Measurements from ENCODE around the gene MSH3. TPM values are rescaled to one million over a fixed set of nuclear protein-coding genes. Genes with fewer than 3 reads are reported as not detected.

The MSH3 gene
- polyA plus RNA-seq, 2 of the 4 experiments (the other 2 are of a cell fraction) = 9.3 to 13.1 TPM

- no peak for TF ChIP-seq RARB (CRISPR knock-in tag; IDR thresholded peaks at IDR 0.05)
- TF ChIP-seq RAD21 (conservative IDR thresholded peaks at IDR 0.05 in 1 of 2, IDR thresholded peaks at IDR 0.05 in 1 of 2) = 0 out of 5 replicates have a peak, but pooled peaks of 1 of the 2 experiments have one; percentile 19
- Histone ChIP-seq H3K9me3 (no peaks in the 10 kb centered on the region), H3K4me2 (no peak overlapping the region), H3K27ac (no peak overlapping the region), H3K4me1 (no peaks in the 10 kb centered on the region), H3K4me3 (no peak overlapping the region)
- ChIA-PET CTCF (no interaction called here), POLR2A (no interaction called here)
- WGBS (ENCODE audit: missing lambda C conversion rate) = 60% methylated on average over 1 of the region's 1 CpG
- ATAC-seq (no peak), DNase-seq (ENCODE audit: low read depth in 1 of 2, low spot score in 1 of 2) (peak in 1 of 2 experiments; percentile 3), FAIRE-seq (no peak)
Observed at GRCh38 chr5:80804332-80804731, 149.9 kb downstream of the MSH3 start.

- no peak overlapping the region for H3K4me3 ChIP-seq
- H3K27ac ChIP-seq = no peak overlapping the region
- WGBS (ENCODE audit: missing lambda C conversion rate) = 96% methylated on average over 2 of the region's 2 CpGs
- POLR2A ChIA-PET = no interaction called here
- no peaks in the 10 kb centered on the region for H3K9me3 ChIP-seq
- ATAC-seq (no peak), FAIRE-seq (no peak), DNase-seq (ENCODE audit: low read depth in 1 of 2, low spot score in 1 of 2) (no peak)
- H3K4me2 ChIP-seq = no peak overlapping the region
- TF ChIP-seq CHD2 (IDR thresholded peaks at IDR 0.05; ENCODE audit: low read length, partially characterized antibody) = no peak
- H3K4me1 ChIP-seq = no peaks in the 10 kb centered on the region
- CTCF ChIA-PET = no interaction called here
Observed at GRCh38 chr5:80805038-80805437, 150.6 kb downstream of the MSH3 start.

- Histone ChIP-seq H3K9me3 (no peaks in the 10 kb centered on the region), H3K4me1 (no peaks in the 10 kb centered on the region), H3K27ac (no peak overlapping the region), H3K4me3 (no peak overlapping the region), H3K4me2 (no peak overlapping the region)
- DNase-seq (ENCODE audit: low read depth in 1 of 2, low spot score in 1 of 2) = no peak
- CTCF ChIA-PET = no interaction called here
- FAIRE-seq = no peak
- no peak for ATAC-seq
- TF ChIP-seq ATOH8 (CRISPR knock-in tag; IDR thresholded peaks at IDR 0.05; ENCODE audit: low read depth) (no peak), POLR2AphosphoS2 (conservative IDR thresholded peaks at IDR 0.05; ENCODE audit: low read length) (no peak), FOSL2 (IDR thresholded peaks at IDR 0.05) (no peak), FOSL2 (CRISPR knock-in tag; IDR thresholded peaks at IDR 0.05) (no peak), KDM5A (IDR thresholded peaks at IDR 0.05) (no peak)
- POLR2A ChIA-PET = no interaction called here
Observed at GRCh38 chr5:80806929-80807328, 152.5 kb downstream of the MSH3 start.

GRCh38 chr5:80809451-80809850, 155.0 kb downstream of the MSH3 start:
- no peaks in the 10 kb centered on the region for H3K9me3 ChIP-seq
- ChIA-PET POLR2A (no interaction called here), CTCF (no interaction called here)
- DNase-seq (ENCODE audit: low read depth in 1 of 2, low spot score in 1 of 2) (no peak), FAIRE-seq (peak; percentile 85), ATAC-seq (no peak)
- H3K27ac ChIP-seq = no peak overlapping the region
- 94% methylated on average over 3 of the region's 3 CpGs for WGBS (ENCODE audit: missing lambda C conversion rate)
- no peak overlapping the region for H3K4me2 ChIP-seq
- no peak overlapping the region for H3K4me3 ChIP-seq
- no peaks in the 10 kb centered on the region for H3K4me1 ChIP-seq
- no peak for TF ChIP-seq HOXB13 (CRISPR knock-in tag; IDR thresholded peaks at IDR 0.05; ENCODE audit: low read depth)
- TF ChIP-seq ELK1 (IDR thresholded peaks at IDR 0.05; ENCODE audit: low read depth, low read length) = no peak
- TF ChIP-seq HOXA7 (CRISPR knock-in tag; IDR thresholded peaks at IDR 0.05) = no peak
- TF ChIP-seq ATOH8 (CRISPR knock-in tag; IDR thresholded peaks at IDR 0.05; ENCODE audit: low read depth) = no peak
- TF ChIP-seq HMGXB4 (CRISPR knock-in tag; IDR thresholded peaks at IDR 0.05; ENCODE audit: borderline replicate concordance) = no peak
- no peak for TF ChIP-seq SMC3 (IDR thresholded peaks at IDR 0.05)
- TF ChIP-seq REST (IDR thresholded peaks at IDR 0.05) = no peak
- TF ChIP-seq FOSL2 (IDR thresholded peaks at IDR 0.05) = no peak
- TF ChIP-seq FOSL2 (CRISPR knock-in tag; IDR thresholded peaks at IDR 0.05) = no peak
- TF ChIP-seq BHLHE40 (IDR thresholded peaks at IDR 0.05; ENCODE audit: low read depth, low read length) = no peak
- no peak for TF ChIP-seq MYC (IDR thresholded peaks at IDR 0.05; ENCODE audit: borderline replicate concordance, low read length)
- TF ChIP-seq RAD21 (conservative IDR thresholded peaks at IDR 0.05 in 1 of 2, IDR thresholded peaks at IDR 0.05 in 1 of 2) = no peak
- TF ChIP-seq ZSCAN20 (CRISPR knock-in tag; IDR thresholded peaks at IDR 0.05) = no peak
- no peak for TF ChIP-seq CTCF (IDR thresholded peaks at IDR 0.05)
- TF ChIP-seq GATA3 (IDR thresholded peaks at IDR 0.05; ENCODE audit: borderline replicate concordance) = no peak
